Body of pancreas (tissue), 4 donors: ENCODE data around the gene SOX10. TPM values are rescaled to one million over a fixed set of nuclear protein-coding genes. Genes with fewer than 3 reads are reported as not detected.

Source experiments
- ATAC-seq: fragments of 150-250 bp; one replicate; pipeline ENCODE4 v1.9.1; 2016
- DNase-seq, 4 donors: peaks; one replicate each; pipeline ENCODE4 v3.0.0-alpha.2; 2019
- H3K27ac ChIP-seq, 4 donors: fragments of 200-600 bp; sonication (generic); 1 replicate in 3 of 4; 2 replicates in 1 of 4; pipeline versions ENCODE4 v1.5.1 to v1.6.1; 2016 to 2019; ENCODE audit warnings: mild to moderate bottlenecking in 1 of 4, mixed read lengths in 1 of 4, moderate library complexity in 1 of 4
- H3K27me3 ChIP-seq, 2 donors: fragments of 200-600 bp; sonication (generic); one replicate each; pipeline ENCODE4 v1.6.0; 2016; ENCODE audit warnings: mild to moderate bottlenecking in 1 of 2
- H3K36me3 ChIP-seq, 2 donors: fragments of 200-600 bp; sonication (generic); replicated peaks in 1 of 2; 2 replicates each; pipeline ENCODE4 v1.5.1; 2016; ENCODE audit warnings: low read depth in 2 of 2; ENCODE audit not compliant: insufficient read depth in 1 of 2
- H3K4me1 ChIP-seq: fragments of 200-600 bp; sonication (generic); one replicate; pipeline ENCODE4 v1.6.0; 2016
- H3K4me3 ChIP-seq, 2 donors: fragments of 200-600 bp; sonication (generic); 1 replicate in 1 of 2; 2 replicates in 1 of 2; pipeline ENCODE4 v1.5.1; 2016 to 2019
- H3K9me3 ChIP-seq, 3 donors: fragments of 200-600 bp; sonication (generic); 1 replicate in 2 of 3; 2 replicates in 1 of 3; pipeline ENCODE4 v1.5.1; 2016
- CTCF ChIP-seq, 7 experiments: fragments of 450-650 bp in 4 of 7; fragments of 200-600 bp in 3 of 7; sonication (generic) in 3 of 7; IDR thresholded peaks; one replicate each; pipeline ENCODE4 v1.5.1; 2016 to 2019; ENCODE audit warnings: antibody characterized with exemption in 7 of 7
- POLR2A ChIP-seq, 3 donors: fragments of 450-650 bp; IDR thresholded peaks; one replicate each; pipeline ENCODE4 v1.6.1; 2016; ENCODE audit warnings: antibody characterized with exemption in 3 of 3, mild to moderate bottlenecking in 2 of 3
- WGBS, 2 donors: methylation state at CpG; one replicate each; pipeline ENCODE4 v1.1.5; 2017; 5-methylcytosine and 5-hydroxymethylcytosine counted together
- intact Hi-C: fragments of 100-400 bp; cut with DNase I; formaldehyde crosslinking; loops from one replicate; pipeline ENCODE4 v1.15.1; 2023
- total RNA-seq, 2 donors: library from RNA; depleted of rRNA; stranded (reverse); fragments of >200 nt; gene quantifications; one replicate each; pipeline ENCODE4 v1.1.0, GENCODE V29; 2016

SOX10 gene
- total RNA-seq, 2 donors from 2014 or later: 0.66 TPM; not detected in 1

DNA sequence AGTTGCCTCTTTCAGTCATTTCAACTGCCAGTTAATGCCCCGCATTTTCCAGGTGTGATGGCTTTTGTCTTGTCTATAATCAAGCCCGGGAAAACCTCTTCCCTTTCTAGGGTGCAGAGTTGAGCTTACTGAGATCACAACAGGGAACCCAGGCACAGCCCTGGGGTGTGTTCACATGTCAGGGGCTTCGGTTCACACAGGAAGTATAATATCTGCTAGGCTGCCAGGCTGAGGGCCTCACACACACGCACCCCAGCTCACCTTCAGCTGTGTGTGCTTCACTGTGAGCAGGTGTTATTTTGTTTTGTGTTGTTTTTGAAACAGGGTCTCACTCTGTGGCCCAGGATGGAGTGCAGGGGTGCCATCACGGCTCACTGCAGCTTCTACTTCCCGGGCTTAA, 9.7 kb upstream of the SOX10 start:
- DNase-seq: no peak
- Histone ChIP-seq H3K4me3 (no peak overlapping the region), H3K36me3 (no peaks in the 10 kb centered on the region), H3K9me3 (no peaks in the 10 kb centered on the region), H3K4me1 (peaks cover 14% of the 10 kb centered on the region), H3K27me3 (no peaks in the 10 kb centered on the region), H3K27ac (no peak overlapping the region)
- TF ChIP-seq POLR2A (IDR thresholded peaks at IDR 0.05) (no peak), CTCF (IDR thresholded peaks at IDR 0.05) (no peak)
- ATAC-seq: no peak
- WGBS, 2 donors: 77 to 93% methylated on average over 5 to 6 of the region's 6 CpGs
- intact Hi-C loops: no loop called here

- H3K36me3 ChIP-seq: no peaks in the 10 kb centered on the region
- ATAC-seq: no peak
- no peaks in the 10 kb centered on the region for H3K9me3 ChIP-seq
- no peak overlapping the region for H3K4me3 ChIP-seq
- H3K27ac ChIP-seq: no peak overlapping the region
- WGBS, 2 donors: 52 to 68% methylated on average over 6 of the region's 6 CpGs
- no peak for DNase-seq
- no peak for TF ChIP-seq CTCF (IDR thresholded peaks at IDR 0.05)
- no peak for TF ChIP-seq POLR2A (IDR thresholded peaks at IDR 0.05)
- no peaks in the 10 kb centered on the region for H3K27me3 ChIP-seq
- peaks cover 7% of the 10 kb centered on the region for H3K4me1 ChIP-seq
- intact Hi-C loops: no loop called here
Measured at GRCh38 chr22:37991731-37992442, 7.5 kb upstream of the SOX10 start.

- 86 to 88% methylated on average over 7 of the region's 7 CpGs for WGBS, 2 donors
- H3K4me3 ChIP-seq: no peak overlapping the region
- no peak for DNase-seq
- intact Hi-C loops: no loop called here
- no peaks in the 10 kb centered on the region for H3K27me3 ChIP-seq
- TF ChIP-seq POLR2A (IDR thresholded peaks at IDR 0.05): no peak
- TF ChIP-seq CTCF (IDR thresholded peaks at IDR 0.05): no peak
- no peaks in the 10 kb centered on the region for H3K36me3 ChIP-seq
- peaks cover 12% of the 10 kb centered on the region for H3K4me1 ChIP-seq
- no peak for ATAC-seq
- no peak overlapping the region for H3K27ac ChIP-seq
- no peaks in the 10 kb centered on the region for H3K9me3 ChIP-seq
Measured at GRCh38 chr22:37990862-37991261, 6.5 kb upstream of the SOX10 start.

- TF ChIP-seq POLR2A (IDR thresholded peaks at IDR 0.05): no peak
- TF ChIP-seq CTCF (IDR thresholded peaks at IDR 0.05): no peak
- ATAC-seq (no peak), DNase-seq (no peak)
- WGBS, 2 donors: 77 to 79% methylated on average over 4 to 5 of the region's 5 CpGs
- no peaks in the 10 kb centered on the region for H3K36me3 ChIP-seq
- H3K9me3 ChIP-seq: no peaks in the 10 kb centered on the region
- intact Hi-C loops: no loop called here
- no peaks in the 10 kb centered on the region for H3K27me3 ChIP-seq
- no peak overlapping the region for H3K4me3 ChIP-seq
- H3K27ac ChIP-seq: no peak overlapping the region
- peaks cover 12% of the 10 kb centered on the region for H3K4me1 ChIP-seq
Measured at GRCh38 chr22:37990301-37990700, 5.9 kb upstream of the SOX10 start.
